Measurements from ENCODE around the gene KDM3B.

Gene KDM3B

DNA sequence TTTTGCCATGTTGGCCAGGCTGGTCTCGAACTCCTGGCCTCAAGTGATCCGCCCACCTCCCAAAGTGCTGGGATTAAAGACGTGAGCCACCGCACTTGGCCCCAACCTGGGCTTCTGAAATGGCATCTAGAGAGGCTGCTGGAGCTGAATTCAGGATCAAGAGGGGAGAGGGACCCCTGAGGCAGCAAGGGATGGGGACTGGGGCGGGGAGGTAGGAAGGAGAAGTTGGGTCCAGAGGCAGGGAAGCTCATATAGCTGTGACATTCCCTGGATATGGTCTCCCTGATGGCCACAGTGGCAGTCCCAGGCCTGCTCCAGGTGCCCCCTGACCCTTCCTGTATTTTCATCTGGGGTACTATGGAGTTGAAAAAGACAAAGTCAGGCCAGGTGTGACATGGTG lies 98.5 kb downstream of the KDM3B start:
- DNase-seq: no peak

DNA sequence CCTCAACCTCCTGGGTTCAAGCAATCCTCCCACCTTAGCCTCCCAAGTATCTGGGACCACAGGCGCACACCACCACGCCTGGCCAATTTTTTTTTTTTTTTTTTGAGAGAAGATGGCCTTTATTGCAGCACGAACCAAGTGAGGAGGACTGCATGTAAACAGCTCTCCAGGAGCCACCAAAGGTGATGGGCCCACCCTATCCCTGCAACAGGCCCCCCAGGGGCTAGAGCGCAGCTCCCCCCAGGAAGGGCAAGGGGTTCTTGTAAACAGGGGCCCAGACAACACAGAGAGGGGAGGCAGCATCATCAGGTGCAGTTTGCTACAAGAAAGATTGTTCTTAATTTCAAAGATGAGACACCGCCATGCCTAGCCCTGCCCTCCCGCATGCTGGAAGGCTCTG lies 100.2 kb downstream of the KDM3B start:
- no peak for DNase-seq

DNA sequence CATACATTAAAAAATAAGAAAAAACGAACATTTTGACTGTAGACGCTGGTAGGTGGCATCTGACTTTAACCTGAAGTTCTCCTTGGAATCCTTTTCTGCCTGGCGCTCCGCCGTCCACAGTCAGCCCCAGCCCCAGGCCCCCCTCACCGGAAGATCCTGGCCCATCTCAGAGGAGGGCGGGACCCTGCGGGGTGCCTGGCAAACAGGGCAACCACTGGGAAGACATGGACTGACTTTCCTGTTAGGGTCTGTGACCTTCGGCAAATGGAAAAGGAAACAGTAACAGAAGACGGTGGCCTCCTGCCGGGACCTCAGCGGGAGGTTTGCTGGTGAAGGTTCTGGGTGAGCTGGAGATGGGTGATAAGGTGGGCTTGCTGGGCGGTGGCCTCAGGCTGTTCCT lies 101.1 kb downstream of the KDM3B start:
- DNase-seq: no peak

DNA sequence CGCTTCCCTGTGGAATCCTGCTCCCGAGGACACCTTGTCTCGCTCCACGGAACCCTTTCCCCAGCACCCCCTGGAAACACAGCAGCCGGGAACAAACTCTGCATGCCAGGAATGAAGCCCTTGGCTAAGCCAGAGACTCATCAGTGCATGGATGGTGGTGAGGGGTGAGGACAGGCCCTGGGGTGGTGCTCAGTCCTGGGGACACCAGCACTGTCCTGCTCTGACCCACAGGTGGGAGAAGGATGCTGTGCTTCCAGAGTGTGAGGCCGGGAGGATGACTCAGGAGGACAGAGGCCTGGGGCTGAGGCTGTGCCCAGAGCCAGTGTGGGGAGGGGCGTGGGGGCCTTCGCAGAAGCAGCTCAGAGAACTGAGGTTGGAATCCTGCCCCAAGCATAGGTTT lies 101.6 kb downstream of the KDM3B start:
- no peak for DNase-seq

DNA sequence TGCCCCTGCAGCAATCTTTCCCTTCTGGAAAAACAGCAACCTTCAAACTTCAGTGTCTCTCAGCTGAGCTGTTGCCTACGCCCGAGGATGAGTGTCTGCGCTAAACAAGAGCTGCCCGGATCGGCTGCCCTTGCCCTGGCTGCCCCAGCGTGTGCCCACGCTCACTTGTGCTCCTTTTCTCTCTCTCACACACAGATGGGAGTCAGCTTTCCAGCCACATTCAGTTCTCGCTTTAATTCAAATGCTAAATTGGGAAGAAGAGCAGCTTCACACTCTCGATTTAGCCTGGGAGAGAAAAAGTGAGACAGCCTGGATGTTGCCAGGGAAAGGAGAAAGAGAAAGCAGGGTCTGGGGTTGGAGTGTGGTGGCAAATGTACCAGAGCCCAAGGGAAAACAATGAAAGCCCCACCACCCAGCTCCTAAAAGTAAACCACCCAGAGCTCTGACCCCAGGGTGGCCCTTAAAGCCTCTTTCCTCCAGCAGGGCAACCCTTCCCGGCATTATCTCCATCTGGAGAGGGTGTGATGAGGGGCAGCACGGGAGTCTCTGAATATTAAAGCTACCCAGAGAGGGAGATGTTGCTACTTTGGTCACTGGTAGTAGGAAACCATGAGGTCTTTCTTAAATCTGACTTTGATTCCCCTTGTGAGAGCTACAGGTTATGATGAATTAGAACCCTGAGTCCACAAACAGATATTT lies 102.9 kb downstream of the KDM3B start:
- DNase-seq: no peak

DNA sequence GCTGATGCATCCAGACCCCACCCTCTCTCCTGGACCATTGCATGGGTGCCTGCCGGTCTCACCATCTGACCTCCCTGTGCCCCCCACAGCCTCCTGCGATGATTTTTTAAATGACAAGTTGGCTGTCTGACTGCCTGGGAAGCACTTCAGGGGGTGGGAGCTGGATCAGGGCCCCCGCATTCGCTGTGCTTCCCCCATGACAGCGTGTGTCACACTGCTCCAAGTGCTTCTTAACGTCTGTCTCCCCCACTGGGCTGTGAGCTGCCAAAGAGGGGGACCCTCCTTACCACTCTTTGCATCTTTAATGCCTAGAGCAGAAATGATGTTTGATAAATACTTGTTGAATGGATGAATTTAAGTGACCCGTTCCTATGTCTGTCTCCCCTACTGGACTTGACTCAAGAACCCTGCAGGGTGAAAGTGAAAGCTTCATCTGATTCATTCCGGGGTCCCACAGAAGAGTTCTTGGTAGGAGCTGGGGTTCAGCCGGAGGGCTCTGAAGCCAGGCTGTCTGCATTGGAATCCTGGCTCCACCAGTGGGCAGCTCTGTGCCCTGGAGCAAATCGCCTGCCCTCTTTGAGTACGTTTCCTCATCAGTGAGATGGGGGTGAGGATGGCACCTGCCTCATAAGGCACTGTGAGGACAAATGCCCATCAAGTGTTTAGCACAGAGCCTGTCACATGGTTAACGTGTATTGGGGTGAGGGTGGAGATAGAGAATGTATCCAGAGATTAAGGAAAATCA lies 105.2 kb downstream of the KDM3B start:
- DNase-seq: no peak

DNA sequence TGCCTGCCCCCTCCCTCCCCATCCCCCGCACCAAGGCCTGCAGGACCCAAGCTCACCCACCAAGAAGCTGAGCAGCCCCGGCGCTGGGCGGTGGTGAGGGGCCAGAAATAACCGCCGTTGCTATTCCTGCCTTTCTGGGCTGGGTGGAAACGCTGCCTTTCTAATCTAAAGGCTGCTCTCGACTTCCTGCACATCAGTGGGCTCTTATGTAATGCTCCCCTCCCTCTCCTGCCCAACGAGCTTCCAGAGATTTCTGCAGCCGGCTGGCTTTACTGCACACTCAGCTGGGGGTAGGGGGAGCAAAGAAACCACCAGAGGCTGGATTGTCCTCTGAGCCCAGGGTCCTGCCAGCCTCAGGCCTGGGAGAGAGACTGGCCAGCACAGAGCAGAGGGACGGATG lies 105.9 kb downstream of the KDM3B start:
- no peak for DNase-seq

DNA sequence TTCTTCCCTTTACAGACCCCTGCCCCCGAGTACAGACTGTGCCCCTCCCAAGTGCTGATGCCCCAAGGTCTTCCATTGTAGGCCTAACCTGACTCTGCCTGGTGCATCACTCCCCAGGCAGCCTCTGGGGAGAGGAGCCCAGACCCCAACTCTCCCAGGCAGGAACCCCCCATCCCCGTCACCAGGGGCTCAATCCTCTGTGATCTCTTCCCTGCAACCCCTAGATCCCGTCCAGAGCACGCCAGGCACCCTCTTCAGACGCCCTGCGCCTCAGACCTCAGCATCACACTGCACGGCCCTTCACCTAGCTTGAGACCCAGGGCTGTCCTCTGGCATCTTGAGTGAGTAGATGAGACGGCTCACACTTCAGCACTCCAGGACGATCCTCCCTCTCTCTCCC lies 106.4 kb downstream of the KDM3B start:
- DNase-seq: no peak

DNA sequence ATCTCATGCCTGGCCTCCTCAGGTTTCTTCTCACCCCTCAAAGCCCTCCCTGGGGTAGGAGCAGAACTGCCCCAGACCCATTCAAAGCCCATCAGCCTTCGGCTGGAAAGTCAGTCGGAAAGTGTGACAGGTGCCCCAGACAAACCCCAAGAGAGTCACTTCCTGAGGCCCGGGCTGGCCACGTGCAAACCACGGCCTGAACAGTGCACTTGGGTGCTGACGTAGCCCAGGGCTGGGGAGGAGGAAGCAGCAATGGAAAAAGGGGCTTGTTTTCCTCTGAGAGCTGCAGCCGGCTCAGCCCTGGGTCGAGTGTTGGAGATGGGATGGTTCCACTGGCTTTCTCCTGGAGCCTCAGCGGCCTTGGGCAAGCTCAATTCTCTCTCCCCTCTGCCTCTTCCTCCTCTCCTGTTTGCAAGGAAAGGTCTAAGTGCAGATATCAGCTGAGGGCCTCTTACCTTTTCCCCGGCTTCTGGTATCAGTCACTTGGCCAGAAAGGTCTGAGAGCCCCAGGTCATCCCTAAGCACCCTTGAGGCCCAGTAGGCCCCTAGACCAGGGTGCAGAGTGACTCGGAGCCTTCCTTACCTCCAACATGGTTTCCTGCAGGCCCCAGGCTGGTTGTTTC lies 106.9 kb downstream of the KDM3B start:
- DNase-seq: no peak

DNA sequence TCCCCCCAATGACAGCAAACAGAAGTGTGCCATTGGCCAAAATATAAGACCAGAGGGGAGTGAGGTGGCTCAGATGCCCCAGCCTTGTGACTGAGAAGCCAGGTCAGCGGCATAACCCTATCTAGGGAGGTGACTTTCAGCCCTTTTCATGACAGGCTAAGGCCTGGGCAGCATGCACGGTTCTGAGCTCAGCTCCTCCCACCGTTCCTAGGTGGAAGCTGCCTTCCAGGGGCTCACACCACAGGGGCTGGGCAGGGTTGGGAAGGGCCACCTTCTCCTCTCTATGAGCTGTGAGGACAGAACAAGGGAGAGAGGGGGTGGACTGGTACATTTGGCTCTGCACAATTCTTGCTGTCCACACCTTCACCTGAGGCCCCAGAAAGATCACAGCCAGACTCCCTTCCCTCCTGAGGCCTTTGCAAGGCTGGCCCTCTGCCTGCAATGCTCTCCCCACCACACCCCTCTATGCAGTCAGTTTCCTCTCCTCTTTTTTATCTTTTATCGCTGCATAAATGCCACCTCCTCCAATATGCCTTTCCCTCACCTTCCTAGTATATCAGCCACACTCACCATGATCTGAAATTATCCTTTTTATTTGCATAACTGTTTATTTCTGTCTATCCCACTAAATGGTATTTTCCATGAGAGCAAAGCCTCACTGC lies 107.7 kb downstream of the KDM3B start:
- DNase-seq: no peak

DNA sequence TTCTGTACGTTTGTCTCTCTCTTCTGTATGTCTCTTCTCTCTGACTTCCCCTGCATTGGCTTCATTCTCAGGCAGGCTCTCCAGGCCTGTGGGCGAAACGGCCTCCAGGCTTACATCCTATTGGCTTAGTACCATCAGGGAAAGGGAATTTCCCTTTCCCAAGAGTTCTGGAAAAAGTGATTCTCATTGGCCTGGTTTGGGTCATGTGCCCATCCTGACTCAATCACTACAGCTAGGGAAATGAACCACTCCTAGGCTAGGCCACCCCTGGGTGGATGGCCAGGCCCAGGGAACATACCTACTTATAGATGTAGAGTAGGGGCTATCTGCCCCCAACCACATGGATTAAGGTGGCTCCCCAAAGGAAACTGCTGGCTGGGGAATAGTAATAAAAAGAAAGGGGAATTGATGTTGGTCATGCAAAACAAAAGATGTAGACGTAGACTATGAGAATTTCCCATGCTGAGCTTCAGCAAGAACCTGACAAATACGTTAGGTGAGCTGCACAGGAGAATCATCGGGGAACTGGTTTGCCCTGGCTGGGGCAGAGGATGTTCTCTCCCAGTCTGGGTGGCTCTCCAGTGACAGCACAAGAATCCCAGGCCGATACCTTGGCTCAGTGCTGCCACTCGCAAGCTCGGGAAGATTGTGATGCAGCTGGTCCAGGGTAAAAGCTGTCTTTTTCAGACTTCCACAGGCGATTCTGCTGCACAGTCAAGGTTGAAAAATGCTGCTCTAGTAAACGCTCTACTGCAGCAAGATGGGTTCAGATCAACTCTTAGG lies 109.0 kb downstream of the KDM3B start:
- no peak for DNase-seq

DNA sequence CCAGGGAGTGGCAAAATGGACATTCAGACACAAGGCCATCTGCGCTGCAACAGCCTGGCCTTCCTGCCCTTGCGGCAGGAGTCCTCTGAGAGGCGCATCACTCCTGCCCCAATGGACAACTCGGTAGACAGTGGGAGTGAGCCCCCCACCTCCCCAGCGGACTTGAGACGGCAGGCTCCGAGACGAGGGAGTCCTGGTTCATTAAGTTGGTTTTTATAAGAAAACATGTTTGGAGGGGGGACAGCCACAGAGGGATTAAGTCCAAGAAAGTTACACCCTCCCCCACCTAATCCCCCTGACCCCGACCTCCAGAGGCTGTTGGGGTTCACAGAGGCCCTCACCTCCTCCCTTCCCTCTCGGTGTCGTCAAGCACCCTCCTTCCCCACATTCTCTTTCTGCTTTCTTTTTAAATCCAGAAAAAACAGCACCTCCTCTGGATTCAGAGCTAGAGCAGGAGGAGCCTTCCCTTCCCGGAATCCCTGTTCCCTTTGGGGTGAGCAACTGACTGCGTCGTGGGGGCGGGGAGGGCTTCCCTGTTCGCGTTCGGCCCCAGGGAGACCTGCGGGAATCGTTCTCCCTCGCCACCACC lies 111.0 kb downstream of the KDM3B start:
- DNase-seq: peak; percentile 55

DNA sequence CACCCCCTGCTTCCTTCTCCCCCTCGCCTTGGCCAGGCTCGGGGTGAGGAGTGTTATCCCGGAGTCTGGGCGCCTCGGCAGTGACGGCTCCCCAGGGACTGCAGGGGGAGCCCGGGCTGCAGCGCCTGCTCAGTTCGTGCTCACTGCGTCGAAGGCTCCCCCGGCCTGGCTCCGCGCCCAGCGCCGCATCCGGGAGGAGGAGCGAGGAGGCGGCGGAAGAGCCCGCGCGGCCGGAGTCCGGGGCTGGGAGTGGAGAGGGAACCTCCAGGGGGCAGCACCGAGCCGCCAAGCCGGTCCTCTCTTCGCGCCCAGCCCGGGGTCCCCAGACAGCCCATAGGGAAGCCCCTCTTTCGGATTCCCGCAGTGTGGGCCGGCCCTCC lies 111.5 kb downstream of the KDM3B start:
- peak; percentile 97 for DNase-seq

DNA sequence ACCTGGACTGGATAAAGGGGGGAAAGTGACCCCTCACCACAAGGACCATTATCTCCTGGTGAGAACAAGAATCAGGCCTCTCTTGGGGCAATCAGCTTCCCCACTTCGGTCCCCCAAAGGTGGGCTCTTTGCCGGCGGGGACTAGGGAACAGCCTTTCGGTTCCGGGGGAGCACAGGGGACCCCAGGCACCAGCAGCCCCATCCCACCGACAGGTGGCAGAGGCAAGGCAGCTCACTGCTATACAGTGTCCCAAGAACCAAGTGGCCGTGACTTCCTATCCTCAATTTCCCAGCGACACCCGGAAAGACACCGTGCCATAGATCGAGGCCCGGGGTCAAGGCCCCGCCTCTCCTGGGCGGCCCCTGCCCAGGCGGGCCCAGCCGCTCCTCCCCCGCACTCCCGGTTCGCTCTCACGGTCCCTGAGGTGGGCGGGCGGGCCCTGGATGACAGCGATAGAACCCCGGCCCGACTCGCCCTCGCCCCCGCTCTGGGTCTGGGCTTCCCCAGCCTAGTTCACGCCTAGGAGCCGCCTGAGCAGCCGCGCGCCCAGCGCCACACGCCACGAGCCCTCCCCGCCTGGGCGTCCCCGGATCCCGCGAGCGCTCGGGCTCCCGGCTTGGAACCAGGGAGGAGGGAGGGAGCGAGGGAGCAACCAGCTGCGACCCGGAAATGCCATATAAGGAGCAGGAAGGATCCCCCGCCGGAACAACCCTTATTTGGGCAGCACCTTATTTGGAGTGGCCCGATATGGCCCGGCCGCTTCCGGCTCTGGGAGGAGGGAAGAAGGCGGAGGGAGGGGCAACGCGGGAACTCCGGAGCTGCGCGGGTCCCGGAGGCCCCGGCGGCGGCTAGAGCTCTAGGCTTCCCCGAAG lies 112.1 kb downstream of the KDM3B start:
- DNase-seq: peak; percentile 99

DNA sequence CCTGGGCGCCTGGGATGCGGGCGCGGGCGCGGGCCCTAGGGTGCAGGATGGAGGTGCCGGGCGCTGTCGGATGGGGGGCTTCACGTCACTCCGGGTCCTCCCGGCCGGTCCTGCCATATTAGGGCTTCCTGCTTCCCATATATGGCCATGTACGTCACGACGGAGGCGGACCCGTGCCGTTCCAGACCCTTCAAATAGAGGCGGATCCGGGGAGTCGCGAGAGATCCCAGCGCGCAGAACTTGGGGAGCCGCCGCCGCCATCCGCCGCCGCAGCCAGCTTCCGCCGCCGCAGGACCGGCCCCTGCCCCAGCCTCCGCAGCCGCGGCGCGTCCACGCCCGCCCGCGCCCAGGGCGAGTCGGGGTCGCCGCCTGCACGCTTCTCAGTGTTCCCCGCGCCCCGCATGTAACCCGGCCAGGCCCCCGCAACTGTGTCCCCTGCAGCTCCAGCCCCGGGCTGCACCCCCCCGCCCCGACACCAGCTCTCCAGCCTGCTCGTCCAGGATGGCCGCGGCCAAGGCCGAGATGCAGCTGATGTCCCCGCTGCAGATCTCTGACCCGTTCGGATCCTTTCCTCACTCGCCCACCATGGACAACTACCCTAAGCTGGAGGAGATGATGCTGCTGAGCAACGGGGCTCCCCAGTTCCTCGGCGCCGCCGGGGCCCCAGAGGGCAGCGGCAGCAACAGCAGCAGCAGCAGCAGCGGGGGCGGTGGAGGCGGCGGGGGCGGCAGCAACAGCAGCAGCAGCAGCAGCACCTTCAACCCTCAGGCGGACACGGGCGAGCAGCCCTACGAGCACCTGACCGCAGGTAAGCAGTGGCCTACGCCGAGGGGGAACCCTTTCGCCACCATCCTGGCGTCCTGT lies 113.0 kb downstream of the KDM3B start, which contains the start of gene EGR1:
TSS of gene EGR1 (plus strand) at position 219 of the 864 bp plus-strand sequence. CDS start at position 502, 283 bp downstream.
- DNase-seq: peak; percentile 96

DNA sequence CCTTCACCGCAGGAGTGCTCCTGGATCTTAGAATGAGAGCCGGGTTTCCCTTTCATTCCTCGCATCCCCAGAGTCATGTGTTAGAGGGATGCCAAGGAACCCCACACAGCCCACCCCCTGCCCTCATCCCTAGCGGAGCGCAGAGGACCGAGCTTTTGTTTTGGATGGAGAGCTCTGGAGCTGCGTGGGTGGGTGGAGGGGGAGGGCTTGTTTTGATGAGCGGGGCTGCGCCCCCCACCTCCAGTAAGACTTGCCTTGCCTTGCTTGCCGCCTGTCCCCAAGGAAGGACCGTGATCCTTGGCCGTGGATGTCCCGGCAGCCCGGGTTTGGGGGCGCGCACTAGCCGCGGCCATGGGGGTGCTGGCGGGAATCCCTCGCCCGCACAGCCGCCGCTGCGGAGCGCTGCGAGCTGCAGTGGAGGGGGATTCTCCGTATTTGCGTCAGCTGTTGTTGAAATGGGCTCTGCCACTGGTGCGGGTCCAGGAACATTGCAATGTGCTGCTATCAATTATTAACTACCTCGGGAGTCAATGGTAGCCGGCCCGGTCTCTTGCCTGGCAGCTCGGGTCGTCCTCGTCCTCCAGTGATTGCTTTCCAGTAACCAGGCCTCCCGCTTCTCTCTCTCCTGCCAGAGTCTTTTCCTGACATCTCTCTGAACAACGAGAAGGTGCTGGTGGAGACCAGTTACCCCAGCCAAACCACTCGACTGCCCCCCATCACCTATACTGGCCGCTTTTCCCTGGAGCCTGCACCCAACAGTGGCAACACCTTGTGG lies 113.8 kb downstream of the KDM3B start:
- DNase-seq: no peak

DNA sequence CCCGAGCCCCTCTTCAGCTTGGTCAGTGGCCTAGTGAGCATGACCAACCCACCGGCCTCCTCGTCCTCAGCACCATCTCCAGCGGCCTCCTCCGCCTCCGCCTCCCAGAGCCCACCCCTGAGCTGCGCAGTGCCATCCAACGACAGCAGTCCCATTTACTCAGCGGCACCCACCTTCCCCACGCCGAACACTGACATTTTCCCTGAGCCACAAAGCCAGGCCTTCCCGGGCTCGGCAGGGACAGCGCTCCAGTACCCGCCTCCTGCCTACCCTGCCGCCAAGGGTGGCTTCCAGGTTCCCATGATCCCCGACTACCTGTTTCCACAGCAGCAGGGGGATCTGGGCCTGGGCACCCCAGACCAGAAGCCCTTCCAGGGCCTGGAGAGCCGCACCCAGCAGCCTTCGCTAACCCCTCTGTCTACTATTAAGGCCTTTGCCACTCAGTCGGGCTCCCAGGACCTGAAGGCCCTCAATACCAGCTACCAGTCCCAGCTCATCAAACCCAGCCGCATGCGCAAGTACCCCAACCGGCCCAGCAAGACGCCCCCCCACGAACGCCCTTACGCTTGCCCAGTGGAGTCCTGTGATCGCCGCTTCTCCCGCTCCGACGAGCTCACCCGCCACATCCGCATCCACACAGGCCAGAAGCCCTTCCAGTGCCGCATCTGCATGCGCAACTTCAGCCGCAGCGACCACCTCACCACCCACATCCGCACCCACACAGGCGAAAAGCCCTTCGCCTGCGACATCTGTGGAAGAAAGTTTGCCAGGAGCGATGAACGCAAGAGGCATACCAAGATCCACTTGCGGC lies 114.6 kb downstream of the KDM3B start:
- no peak for DNase-seq

DNA sequence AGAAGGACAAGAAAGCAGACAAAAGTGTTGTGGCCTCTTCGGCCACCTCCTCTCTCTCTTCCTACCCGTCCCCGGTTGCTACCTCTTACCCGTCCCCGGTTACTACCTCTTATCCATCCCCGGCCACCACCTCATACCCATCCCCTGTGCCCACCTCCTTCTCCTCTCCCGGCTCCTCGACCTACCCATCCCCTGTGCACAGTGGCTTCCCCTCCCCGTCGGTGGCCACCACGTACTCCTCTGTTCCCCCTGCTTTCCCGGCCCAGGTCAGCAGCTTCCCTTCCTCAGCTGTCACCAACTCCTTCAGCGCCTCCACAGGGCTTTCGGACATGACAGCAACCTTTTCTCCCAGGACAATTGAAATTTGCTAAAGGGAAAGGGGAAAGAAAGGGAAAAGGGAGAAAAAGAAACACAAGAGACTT lies 115.2 kb downstream of the KDM3B start:
- DNase-seq: no peak

All from OCI-M1 (cell line).